SW 1271 (cell line): Measurements from ENCODE around the gene LDB1.

ENCODE experiments used
- DNase-seq, 2 experiments: peaks; one replicate each; lab custom pipeline; 2025; lab: John Stamatoyannopoulos, UW

Gene LDB1

GRCh38 chr10:102112210-102112817 is 7.9 kb downstream of the LDB1 start:
- DNase-seq = no peak

GRCh38 chr10:102111276-102111675 is 8.9 kb downstream of the LDB1 start:
- DNase-seq = no peak

GRCh38 chr10:102109166-102110116 is 10.7 kb downstream of the LDB1 start:
- no peak for DNase-seq

- no peak for DNase-seq
Observed at GRCh38 chr10:102106998-102107397, 13.2 kb downstream of the LDB1 start.

- DNase-seq = no peak
Observed at GRCh38 chr10:102102421-102102820, 17.7 kb downstream of the LDB1 start.

GRCh38 chr10:102101152-102101551 is 19.0 kb downstream of the LDB1 start:
- DNase-seq = peak in 1 of 2 experiments; percentile 8

- DNase-seq = no peak
Observed at GRCh38 chr10:102096449-102096848, 23.7 kb downstream of the LDB1 start.

- DNase-seq = no peak
Observed at GRCh38 chr10:102090772-102091171, 29.4 kb downstream of the LDB1 start.

GRCh38 chr10:102086196-102086595 is 34.0 kb downstream of the LDB1 start:
- no peak for DNase-seq

GRCh38 chr10:102085336-102085735 is 34.8 kb downstream of the LDB1 start:
- DNase-seq = no peak

- DNase-seq = no peak
Observed at GRCh38 chr10:102083541-102083940, 36.6 kb downstream of the LDB1 start.

GRCh38 chr10:102072673-102073527 is 47.3 kb downstream of the LDB1 start:
- DNase-seq = peak in 1 of 2 experiments; percentile 71

- DNase-seq = no peak
Observed at GRCh38 chr10:102069071-102069470, 51.1 kb downstream of the LDB1 start.

GRCh38 chr10:102068216-102068615 is 52.0 kb downstream of the LDB1 start:
- no peak for DNase-seq

- DNase-seq = no peak
Observed at GRCh38 chr10:102067091-102067916, 52.9 kb downstream of the LDB1 start.

GRCh38 chr10:102066399-102067088 is 53.6 kb downstream of the LDB1 start:
- no peak for DNase-seq

GRCh38 chr10:102065561-102066398 is 54.4 kb downstream of the LDB1 start:
- DNase-seq = no peak

GRCh38 chr10:102064868-102065560 is 55.2 kb downstream of the LDB1 start, which contains the start of gene HPS6:
TSS of gene HPS6 (plus strand) at chr10:102065349. CDS start at chr10:102065475, 126 bp downstream.
- DNase-seq = peak; percentile 42 to 65

- DNase-seq = no peak
Observed at GRCh38 chr10:102064503-102064867, 55.7 kb downstream of the LDB1 start.
